SK-N-SH treated with all-trans-retinoic acid at 6 μM for 48 hours (cell line): ENCODE data around the gene RO60.

Experiments used
- ARNTL ChIP-seq: fragments of 450-650 bp; formaldehyde crosslinking; IDR thresholded peaks from 2 replicates; pipeline ENCODE4 v1.5.0; 2020; ENCODE audit warnings: low read depth, mild to moderate bottlenecking, moderate library complexity, borderline replicate concordance
- BACH2 ChIP-seq: fragments of 250-450 bp; sonication (Bioruptor Pico); IDR thresholded peaks from 2 replicates; pipeline ENCODE4 v1.9.0; 2021; ENCODE audit warnings: mild to moderate bottlenecking, borderline replicate concordance
- CREB5 ChIP-seq: fragments of 250-450 bp; sonication (Bioruptor Pico); IDR thresholded peaks from 2 replicates; pipeline ENCODE4 v1.5.1; 2020; ENCODE audit warnings: low read depth, mild to moderate bottlenecking, moderate library complexity
- CSDC2 ChIP-seq: fragments of 250-450 bp; sonication (Bioruptor Pico); IDR thresholded peaks from 2 replicates; pipeline ENCODE4 v1.5.0; 2020; ENCODE audit warnings: mild to moderate bottlenecking, moderate library complexity
- TOX ChIP-seq: fragments of 250-450 bp; sonication (Bioruptor Pico); IDR thresholded peaks from 2 replicates; pipeline ENCODE4 v1.8.0; 2021; ENCODE audit warnings: mild to moderate bottlenecking, moderate library complexity, borderline replicate concordance
- ZNF565 ChIP-seq: fragments of 450-650 bp; formaldehyde crosslinking; conservative IDR thresholded peaks from 2 replicates; pipeline ENCODE4 v1.5.0; 2020; ENCODE audit warnings: low read depth, mild to moderate bottlenecking, moderate library complexity
- ZNF8 ChIP-seq: fragments of 450-650 bp; formaldehyde crosslinking; IDR thresholded peaks from 2 replicates; pipeline ENCODE4 v1.5.0; 2020; ENCODE audit warnings: mild to moderate bottlenecking, moderate library complexity
- TF ChIP-seq, protein P1 (sequence below): fragments of 250-450 bp; sonication (Bioruptor Pico); IDR thresholded peaks from 2 replicates; pipeline ENCODE4 v1.5.0; 2020; ENCODE audit warnings: mild to moderate bottlenecking, moderate library complexity
- TF ChIP-seq, protein P2 (sequence below): fragments of 250-450 bp; sonication (Bioruptor Pico); IDR thresholded peaks from 2 replicates; pipeline ENCODE4 v1.8.0; 2020; ENCODE audit warnings: mild to moderate bottlenecking, moderate library complexity, borderline replicate concordance

DNA sequence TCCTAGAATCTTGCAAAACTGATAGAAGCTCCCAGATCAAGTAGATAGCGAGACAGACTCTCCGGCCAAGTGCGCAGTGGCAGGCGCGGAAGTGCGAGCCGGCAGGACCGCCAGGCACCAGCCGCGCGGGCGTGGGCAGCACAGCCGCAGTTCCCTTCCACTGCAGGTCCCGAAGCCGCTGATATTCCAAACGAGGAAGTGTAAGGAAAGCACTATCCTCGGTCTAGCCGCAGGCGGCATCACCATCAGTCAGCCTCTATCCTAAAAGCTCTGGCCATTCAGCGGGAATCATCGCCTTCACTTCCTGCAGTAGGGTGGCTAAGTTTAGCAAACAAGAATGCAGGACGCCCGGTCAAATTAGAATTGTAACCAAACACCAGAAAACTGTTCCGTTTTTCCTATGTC lies 45.1 kb downstream of the RO60 start:
- TF ChIP-seq, protein P1, sequence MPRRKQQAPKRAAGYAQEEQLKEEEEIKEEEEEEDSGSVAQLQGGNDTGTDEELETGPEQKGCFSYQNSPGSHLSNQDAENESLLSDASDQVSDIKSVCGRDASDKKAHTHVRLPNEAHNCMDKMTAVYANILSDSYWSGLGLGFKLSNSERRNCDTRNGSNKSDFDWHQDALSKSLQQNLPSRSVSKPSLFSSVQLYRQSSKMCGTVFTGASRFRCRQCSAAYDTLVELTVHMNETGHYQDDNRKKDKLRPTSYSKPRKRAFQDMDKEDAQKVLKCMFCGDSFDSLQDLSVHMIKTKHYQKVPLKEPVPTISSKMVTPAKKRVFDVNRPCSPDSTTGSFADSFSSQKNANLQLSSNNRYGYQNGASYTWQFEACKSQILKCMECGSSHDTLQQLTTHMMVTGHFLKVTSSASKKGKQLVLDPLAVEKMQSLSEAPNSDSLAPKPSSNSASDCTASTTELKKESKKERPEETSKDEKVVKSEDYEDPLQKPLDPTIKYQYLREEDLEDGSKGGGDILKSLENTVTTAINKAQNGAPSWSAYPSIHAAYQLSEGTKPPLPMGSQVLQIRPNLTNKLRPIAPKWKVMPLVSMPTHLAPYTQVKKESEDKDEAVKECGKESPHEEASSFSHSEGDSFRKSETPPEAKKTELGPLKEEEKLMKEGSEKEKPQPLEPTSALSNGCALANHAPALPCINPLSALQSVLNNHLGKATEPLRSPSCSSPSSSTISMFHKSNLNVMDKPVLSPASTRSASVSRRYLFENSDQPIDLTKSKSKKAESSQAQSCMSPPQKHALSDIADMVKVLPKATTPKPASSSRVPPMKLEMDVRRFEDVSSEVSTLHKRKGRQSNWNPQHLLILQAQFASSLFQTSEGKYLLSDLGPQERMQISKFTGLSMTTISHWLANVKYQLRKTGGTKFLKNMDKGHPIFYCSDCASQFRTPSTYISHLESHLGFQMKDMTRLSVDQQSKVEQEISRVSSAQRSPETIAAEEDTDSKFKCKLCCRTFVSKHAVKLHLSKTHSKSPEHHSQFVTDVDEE (CRISPR knock-in tag): no peak
- TF ChIP-seq CREB5 (CRISPR knock-in tag) (no peak), BACH2 (CRISPR knock-in tag) (no peak), CSDC2 (CRISPR knock-in tag) (no peak), ZNF565 (no peak), ZNF8 (CRISPR knock-in tag) (no peak), ARNTL (CRISPR knock-in tag) (no peak), TOX (CRISPR knock-in tag) (no peak)
- TF ChIP-seq, protein P2, sequence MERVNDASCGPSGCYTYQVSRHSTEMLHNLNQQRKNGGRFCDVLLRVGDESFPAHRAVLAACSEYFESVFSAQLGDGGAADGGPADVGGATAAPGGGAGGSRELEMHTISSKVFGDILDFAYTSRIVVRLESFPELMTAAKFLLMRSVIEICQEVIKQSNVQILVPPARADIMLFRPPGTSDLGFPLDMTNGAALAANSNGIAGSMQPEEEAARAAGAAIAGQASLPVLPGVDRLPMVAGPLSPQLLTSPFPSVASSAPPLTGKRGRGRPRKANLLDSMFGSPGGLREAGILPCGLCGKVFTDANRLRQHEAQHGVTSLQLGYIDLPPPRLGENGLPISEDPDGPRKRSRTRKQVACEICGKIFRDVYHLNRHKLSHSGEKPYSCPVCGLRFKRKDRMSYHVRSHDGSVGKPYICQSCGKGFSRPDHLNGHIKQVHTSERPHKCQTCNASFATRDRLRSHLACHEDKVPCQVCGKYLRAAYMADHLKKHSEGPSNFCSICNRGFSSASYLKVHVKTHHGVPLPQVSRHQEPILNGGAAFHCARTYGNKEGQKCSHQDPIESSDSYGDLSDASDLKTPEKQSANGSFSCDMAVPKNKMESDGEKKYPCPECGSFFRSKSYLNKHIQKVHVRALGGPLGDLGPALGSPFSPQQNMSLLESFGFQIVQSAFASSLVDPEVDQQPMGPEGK (CRISPR knock-in tag): no peak
